Measurements from ENCODE around the gene FBP2.

DNA sequence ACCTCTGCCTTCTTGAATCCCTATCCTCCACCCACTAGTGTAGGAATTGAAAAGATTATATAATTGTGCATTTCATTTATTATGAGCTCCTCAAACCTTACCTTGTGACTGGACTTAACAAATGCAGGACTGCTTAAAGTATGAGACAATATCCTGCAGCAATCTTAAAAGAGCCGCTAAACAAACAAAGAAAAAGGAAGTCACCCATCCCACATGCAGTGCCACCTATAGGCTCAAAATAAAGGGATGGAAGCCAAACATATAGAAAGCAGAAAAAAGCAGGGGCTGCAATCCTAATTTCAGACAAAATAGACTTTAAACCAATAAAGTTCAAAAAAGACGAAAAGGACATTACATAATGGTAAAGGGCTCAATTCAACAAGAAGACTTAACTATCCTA, 30.1 kb downstream of the FBP2 start:
- TF ChIP-seq, protein P1, sequence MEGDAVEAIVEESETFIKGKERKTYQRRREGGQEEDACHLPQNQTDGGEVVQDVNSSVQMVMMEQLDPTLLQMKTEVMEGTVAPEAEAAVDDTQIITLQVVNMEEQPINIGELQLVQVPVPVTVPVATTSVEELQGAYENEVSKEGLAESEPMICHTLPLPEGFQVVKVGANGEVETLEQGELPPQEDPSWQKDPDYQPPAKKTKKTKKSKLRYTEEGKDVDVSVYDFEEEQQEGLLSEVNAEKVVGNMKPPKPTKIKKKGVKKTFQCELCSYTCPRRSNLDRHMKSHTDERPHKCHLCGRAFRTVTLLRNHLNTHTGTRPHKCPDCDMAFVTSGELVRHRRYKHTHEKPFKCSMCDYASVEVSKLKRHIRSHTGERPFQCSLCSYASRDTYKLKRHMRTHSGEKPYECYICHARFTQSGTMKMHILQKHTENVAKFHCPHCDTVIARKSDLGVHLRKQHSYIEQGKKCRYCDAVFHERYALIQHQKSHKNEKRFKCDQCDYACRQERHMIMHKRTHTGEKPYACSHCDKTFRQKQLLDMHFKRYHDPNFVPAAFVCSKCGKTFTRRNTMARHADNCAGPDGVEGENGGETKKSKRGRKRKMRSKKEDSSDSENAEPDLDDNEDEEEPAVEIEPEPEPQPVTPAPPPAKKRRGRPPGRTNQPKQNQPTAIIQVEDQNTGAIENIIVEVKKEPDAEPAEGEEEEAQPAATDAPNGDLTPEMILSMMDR (IDR thresholded peaks at IDR 0.05; ENCODE audit: insufficient read depth, low read length, poor library complexity, severe bottlenecking), result peak; percentile 18
- TF ChIP-seq EZH2phosphoT487 (conservative IDR thresholded peaks at IDR 0.05; ENCODE audit: low read length), result no peak

Measured in SU-DHL-6 (cell line).